ENCODE data around the gene SLC6A1. TPM values are rescaled to one million over a fixed set of nuclear protein-coding genes. Genes with fewer than 3 reads are reported as not detected.

The SLC6A1 gene
- total and polyA plus RNA-seq, 4 donors: 16.0 to 71.9 (median 33.8) TPM

DNA sequence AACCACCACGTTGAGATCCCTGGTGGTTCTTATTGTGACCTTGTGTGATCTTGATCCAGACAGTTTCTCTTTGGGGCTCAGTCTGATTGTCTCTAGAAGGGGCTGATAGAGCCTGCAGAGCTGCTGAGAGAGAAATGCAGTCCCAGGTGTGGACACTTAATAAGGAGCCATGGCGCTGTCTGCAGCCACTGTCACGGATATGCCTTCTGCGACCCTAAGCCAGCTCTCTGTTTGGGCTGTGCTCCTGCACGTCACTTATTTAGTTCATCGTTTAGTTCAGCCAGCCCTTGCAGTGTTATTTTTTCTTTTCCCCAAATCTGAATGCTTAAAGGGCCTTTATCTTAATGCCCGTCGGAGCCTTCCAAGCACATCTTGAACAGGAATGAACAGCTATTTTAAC lies 12.0 kb downstream of the SLC6A1 start:
- Histone ChIP-seq H3K36me3 (ENCODE audit: control insufficient read depth in 4 of 4, insufficient read depth in 3 of 4, low read depth in 1 of 4, low read length in 3 of 4) (no peaks in the 10 kb centered on the region), H3K27me3 (ENCODE audit: control insufficient read depth in 4 of 4, insufficient read depth in 4 of 4, low read length in 3 of 4) (no peaks in the 10 kb centered on the region), H3K4me1 (ENCODE audit: control insufficient read depth in 4 of 4, insufficient read depth in 4 of 4, low read length in 3 of 4) (peaks cover 10 to 81% (median 63%) of the 10 kb centered on the region in 4 donors), H3K9ac (ENCODE audit: low read depth in 1 of 2, low read length in 2 of 2) (peak overlapping the region in 1 of 2 donors; percentile 13), H3K27ac (ENCODE audit: low read depth in 1 of 2, low read length in 2 of 2) (peak overlapping the region; percentile 93 to 98), H3K9me3 (ENCODE audit: control insufficient read depth in 4 of 4, low read length in 3 of 4) (no peaks in the 10 kb centered on the region), H3K4me3 (ENCODE audit: low read depth in 1 of 3, low read length in 3 of 3) (no peak overlapping the region)
- WGBS: 66% methylated on average over 8 of the region's 8 CpGs
- DNase-seq (ENCODE audit: low spot score): no peak
- TF ChIP-seq RXRA (IDR thresholded peaks at IDR 0.05) (no peak), FOXA1 (IDR thresholded peaks at IDR 0.05) (no peak), SP1 (IDR thresholded peaks at IDR 0.05) (no peak), HNF4A (conservative IDR thresholded peaks at IDR 0.05) (no peak), HNF4G (IDR thresholded peaks at IDR 0.05) (no peak), NR2F2 (IDR thresholded peaks at IDR 0.05) (no peak), FOXA2 (IDR thresholded peaks at IDR 0.05) (no peak), JUND (IDR thresholded peaks at IDR 0.05) (no peak), YY1 (IDR thresholded peaks at IDR 0.05) (no peak), TAF1 (conservative IDR thresholded peaks at IDR 0.05) (no peak), RAD21 (IDR thresholded peaks at IDR 0.05) (no peak)
- TF ChIP-seq, protein P1, sequence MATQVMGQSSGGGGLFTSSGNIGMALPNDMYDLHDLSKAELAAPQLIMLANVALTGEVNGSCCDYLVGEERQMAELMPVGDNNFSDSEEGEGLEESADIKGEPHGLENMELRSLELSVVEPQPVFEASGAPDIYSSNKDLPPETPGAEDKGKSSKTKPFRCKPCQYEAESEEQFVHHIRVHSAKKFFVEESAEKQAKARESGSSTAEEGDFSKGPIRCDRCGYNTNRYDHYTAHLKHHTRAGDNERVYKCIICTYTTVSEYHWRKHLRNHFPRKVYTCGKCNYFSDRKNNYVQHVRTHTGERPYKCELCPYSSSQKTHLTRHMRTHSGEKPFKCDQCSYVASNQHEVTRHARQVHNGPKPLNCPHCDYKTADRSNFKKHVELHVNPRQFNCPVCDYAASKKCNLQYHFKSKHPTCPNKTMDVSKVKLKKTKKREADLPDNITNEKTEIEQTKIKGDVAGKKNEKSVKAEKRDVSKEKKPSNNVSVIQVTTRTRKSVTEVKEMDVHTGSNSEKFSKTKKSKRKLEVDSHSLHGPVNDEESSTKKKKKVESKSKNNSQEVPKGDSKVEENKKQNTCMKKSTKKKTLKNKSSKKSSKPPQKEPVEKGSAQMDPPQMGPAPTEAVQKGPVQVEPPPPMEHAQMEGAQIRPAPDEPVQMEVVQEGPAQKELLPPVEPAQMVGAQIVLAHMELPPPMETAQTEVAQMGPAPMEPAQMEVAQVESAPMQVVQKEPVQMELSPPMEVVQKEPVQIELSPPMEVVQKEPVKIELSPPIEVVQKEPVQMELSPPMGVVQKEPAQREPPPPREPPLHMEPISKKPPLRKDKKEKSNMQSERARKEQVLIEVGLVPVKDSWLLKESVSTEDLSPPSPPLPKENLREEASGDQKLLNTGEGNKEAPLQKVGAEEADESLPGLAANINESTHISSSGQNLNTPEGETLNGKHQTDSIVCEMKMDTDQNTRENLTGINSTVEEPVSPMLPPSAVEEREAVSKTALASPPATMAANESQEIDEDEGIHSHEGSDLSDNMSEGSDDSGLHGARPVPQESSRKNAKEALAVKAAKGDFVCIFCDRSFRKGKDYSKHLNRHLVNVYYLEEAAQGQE (IDR thresholded peaks at IDR 0.05): no peak
- TF ChIP-seq, protein P2, sequence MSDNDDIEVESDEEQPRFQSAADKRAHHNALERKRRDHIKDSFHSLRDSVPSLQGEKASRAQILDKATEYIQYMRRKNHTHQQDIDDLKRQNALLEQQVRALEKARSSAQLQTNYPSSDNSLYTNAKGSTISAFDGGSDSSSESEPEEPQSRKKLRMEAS (IDR thresholded peaks at IDR 0.05): no peak
- TF ChIP-seq, protein P3, sequence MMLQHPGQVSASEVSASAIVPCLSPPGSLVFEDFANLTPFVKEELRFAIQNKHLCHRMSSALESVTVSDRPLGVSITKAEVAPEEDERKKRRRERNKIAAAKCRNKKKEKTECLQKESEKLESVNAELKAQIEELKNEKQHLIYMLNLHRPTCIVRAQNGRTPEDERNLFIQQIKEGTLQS (IDR thresholded peaks at IDR 0.05): no peak
- TF ChIP-seq, protein P4, sequence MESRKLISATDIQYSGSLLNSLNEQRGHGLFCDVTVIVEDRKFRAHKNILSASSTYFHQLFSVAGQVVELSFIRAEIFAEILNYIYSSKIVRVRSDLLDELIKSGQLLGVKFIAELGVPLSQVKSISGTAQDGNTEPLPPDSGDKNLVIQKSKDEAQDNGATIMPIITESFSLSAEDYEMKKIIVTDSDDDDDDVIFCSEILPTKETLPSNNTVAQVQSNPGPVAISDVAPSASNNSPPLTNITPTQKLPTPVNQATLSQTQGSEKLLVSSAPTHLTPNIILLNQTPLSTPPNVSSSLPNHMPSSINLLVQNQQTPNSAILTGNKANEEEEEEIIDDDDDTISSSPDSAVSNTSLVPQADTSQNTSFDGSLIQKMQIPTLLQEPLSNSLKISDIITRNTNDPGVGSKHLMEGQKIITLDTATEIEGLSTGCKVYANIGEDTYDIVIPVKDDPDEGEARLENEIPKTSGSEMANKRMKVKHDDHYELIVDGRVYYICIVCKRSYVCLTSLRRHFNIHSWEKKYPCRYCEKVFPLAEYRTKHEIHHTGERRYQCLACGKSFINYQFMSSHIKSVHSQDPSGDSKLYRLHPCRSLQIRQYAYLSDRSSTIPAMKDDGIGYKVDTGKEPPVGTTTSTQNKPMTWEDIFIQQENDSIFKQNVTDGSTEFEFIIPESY (IDR thresholded peaks at IDR 0.05): no peak
- TF ChIP-seq, protein P5, sequence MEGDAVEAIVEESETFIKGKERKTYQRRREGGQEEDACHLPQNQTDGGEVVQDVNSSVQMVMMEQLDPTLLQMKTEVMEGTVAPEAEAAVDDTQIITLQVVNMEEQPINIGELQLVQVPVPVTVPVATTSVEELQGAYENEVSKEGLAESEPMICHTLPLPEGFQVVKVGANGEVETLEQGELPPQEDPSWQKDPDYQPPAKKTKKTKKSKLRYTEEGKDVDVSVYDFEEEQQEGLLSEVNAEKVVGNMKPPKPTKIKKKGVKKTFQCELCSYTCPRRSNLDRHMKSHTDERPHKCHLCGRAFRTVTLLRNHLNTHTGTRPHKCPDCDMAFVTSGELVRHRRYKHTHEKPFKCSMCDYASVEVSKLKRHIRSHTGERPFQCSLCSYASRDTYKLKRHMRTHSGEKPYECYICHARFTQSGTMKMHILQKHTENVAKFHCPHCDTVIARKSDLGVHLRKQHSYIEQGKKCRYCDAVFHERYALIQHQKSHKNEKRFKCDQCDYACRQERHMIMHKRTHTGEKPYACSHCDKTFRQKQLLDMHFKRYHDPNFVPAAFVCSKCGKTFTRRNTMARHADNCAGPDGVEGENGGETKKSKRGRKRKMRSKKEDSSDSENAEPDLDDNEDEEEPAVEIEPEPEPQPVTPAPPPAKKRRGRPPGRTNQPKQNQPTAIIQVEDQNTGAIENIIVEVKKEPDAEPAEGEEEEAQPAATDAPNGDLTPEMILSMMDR (IDR thresholded peaks at IDR 0.05; ENCODE audit: low read depth, low read length, missing input control): no peak

DNA sequence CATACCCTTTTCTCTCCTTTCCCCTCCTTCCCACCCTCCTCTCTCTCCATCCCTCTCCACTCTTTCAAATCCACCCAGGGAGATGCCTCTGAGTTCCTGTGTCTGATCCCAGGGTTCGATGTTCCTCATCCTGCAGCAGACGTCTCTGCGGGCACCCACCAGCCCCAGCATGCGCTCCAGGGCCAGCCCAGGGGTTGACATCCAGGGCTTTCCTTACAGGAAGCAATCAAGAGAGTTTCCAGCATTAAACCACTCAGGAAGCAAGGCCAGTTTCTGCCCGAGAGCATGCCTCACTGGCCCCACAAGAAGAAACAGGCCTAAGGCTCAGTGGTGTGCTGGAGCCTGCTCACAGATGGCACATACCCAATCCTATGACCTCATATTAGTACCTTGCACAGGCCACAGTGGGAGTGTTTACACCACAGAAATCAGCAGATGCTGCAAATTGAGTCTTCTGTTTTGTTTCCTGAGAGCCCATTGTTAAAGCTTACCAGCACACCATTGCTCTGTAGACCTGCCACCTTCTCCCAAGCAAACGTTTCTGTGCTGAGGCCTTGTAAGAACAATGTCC lies 13.2 kb downstream of the SLC6A1 start:
- WGBS: 73% methylated on average over 6 of the region's 6 CpGs
- peak; percentile 19 to 25 for TF ChIP-seq HNF4A (conservative IDR thresholded peaks at IDR 0.05)
- TF ChIP-seq JUND (IDR thresholded peaks at IDR 0.05): peak; percentile 27 to 28
- TF ChIP-seq RXRA (IDR thresholded peaks at IDR 0.05): peak; percentile 10 to 11
- no peak for TF ChIP-seq TAF1 (conservative IDR thresholded peaks at IDR 0.05)
- no peak for TF ChIP-seq YY1 (IDR thresholded peaks at IDR 0.05)
- DNase-seq (ENCODE audit: low spot score): no peak
- H3K27me3 ChIP-seq (ENCODE audit: control insufficient read depth in 4 of 4, insufficient read depth in 4 of 4, low read length in 3 of 4): no peaks in the 10 kb centered on the region
- no peak overlapping the region for H3K9ac ChIP-seq (ENCODE audit: low read depth in 1 of 2, low read length in 2 of 2)
- no peaks in the 10 kb centered on the region for H3K36me3 ChIP-seq (ENCODE audit: control insufficient read depth in 4 of 4, insufficient read depth in 3 of 4, low read depth in 1 of 4, low read length in 3 of 4)
- H3K4me1 ChIP-seq (ENCODE audit: control insufficient read depth in 4 of 4, insufficient read depth in 4 of 4, low read length in 3 of 4): peaks cover 12 to 75% (median 53%) of the 10 kb centered on the region in 4 donors
- H3K9me3 ChIP-seq (ENCODE audit: control insufficient read depth in 4 of 4, low read length in 3 of 4): no peaks in the 10 kb centered on the region
- no peak overlapping the region for H3K4me3 ChIP-seq (ENCODE audit: low read depth in 1 of 3, low read length in 3 of 3)
- H3K27ac ChIP-seq (ENCODE audit: low read depth in 1 of 2, low read length in 2 of 2): peak overlapping the region; percentile 93 to 98

All from liver (tissue), 9 donors.